Kidney (tissue), 14 donors: Measurements from ENCODE around the gene RAD9A. TPM values are rescaled to one million over a fixed set of nuclear protein-coding genes. Genes with fewer than 3 reads are reported as not detected.

Experiments used
- DNase-seq, 5 donors: peaks; one replicate each; pipeline ENCODE4 v3.0.0-alpha.2; 2013 to 2020
- FAIRE-seq: peaks from 2 replicates; lab custom pipeline; 2012; peaks lifted over from hg19 to GRCh38; lab: Jason Lieb, UNC
- H3K27ac ChIP-seq, 2 donors: one replicate each; pipeline ENCODE4 v1.7.0; 2013; ENCODE audit warnings: low read depth in 2 of 2, low read length in 2 of 2, inconsistent platforms in 1 of 2
- H3K27me3 ChIP-seq: one replicate; pipeline ENCODE4 v1.7.1; 2013; ENCODE audit warnings: low read length, inconsistent platforms; ENCODE audit not compliant: control insufficient read depth, insufficient read depth
- H3K36me3 ChIP-seq, 3 donors: one replicate each; pipeline versions ENCODE4 v1.7.0 to v1.7.1; 2013; ENCODE audit warnings: low read length in 3 of 3, control low read depth in 1 of 3, inconsistent platforms in 1 of 3; ENCODE audit not compliant: insufficient read depth in 3 of 3, control insufficient read depth in 2 of 3
- H3K4me1 ChIP-seq, 3 donors: one replicate each; pipeline versions ENCODE4 v1.7.0 to v1.7.1; 2013; ENCODE audit warnings: low read length in 3 of 3, inconsistent platforms in 1 of 3, low read depth in 1 of 3; ENCODE audit not compliant: control insufficient read depth in 2 of 3, insufficient read depth in 2 of 3
- H3K4me3 ChIP-seq, 3 donors: one replicate each; pipeline versions ENCODE4 v1.7.0 to v1.8.1; 2013; ENCODE audit warnings: low read length in 3 of 3, control low read depth in 1 of 3, inconsistent platforms in 1 of 3
- H3K9ac ChIP-seq, 3 donors: one replicate each; pipeline versions ENCODE4 v1.7.0 to v1.7.1; 2013; ENCODE audit warnings: low read length in 3 of 3, control low read depth in 1 of 3, inconsistent platforms in 1 of 3
- H3K9me3 ChIP-seq, 3 donors: one replicate each; pipeline versions ENCODE4 v1.7.0 to v1.7.1; 2013; ENCODE audit warnings: low read length in 3 of 3, control low read depth in 1 of 3, inconsistent platforms in 1 of 3; ENCODE audit not compliant: control insufficient read depth in 2 of 3, insufficient read depth in 1 of 3
- CTCF ChIP-seq: IDR thresholded peaks from 3 replicates; pipeline ENCODE4 v1.5.1; 2012; ENCODE audit warnings: mild to moderate bottlenecking, moderate library complexity, borderline replicate concordance; ENCODE audit not compliant: insufficient read depth; ENCODE audit errors: extremely low read depth
- intact Hi-C: fragments of 100-400 bp; cut with DNase I; formaldehyde crosslinking; loops from one replicate; pipeline ENCODE4 v1.11.1; 2022
- polyA plus RNA-seq: library from polyadenylated mRNA; stranded (reverse); fragments of 350-450 nt; fragmentation: Illumina TruSeq; extraction: RNeasy Lipid Tissue Mini Kit (QIAGEN cat#74804); gene quantifications from one replicate; pipeline ENCODE4 v1.2.3, GENCODE V29; 2014; ENCODE audit warnings: low read depth, low replicate concordance; ENCODE audit not compliant: insufficient read depth
- total RNA-seq: library from RNA; stranded (reverse); fragmentation: NEBNext Ultra II Directional; extraction: Animal tissue kit (Norgen Biotek cat#: 25700); gene quantifications from one replicate; pipeline ENCODE4 v1.2.1, GENCODE V29; 2021
- donor health status: control.
- donor health status: control.
- donor health status: control.
- donor health status: control.
- donor health status: control.
- donor health status: DM: yes; HTN: yes; CAD: no.
- donor health status: Normal renal cell carcinoma (clear cell type).

Gene RAD9A
- total and polyA plus RNA-seq, 2 donors from 2014 or later = 16.4 to 17.8 TPM

- no peak overlapping the region for H3K27ac ChIP-seq
- H3K4me3 ChIP-seq = no peak overlapping the region
- no peak for TF ChIP-seq CTCF
- no peak for FAIRE-seq
- intact Hi-C loops = no loop called here
- H3K27me3 ChIP-seq = no peaks in the 10 kb centered on the region
- peaks cover 0 to 19% (median 2%) of the 10 kb centered on the region in 3 donors for H3K36me3 ChIP-seq
- H3K9me3 ChIP-seq = no peaks in the 10 kb centered on the region
- H3K9ac ChIP-seq = no peak overlapping the region
- no peak for DNase-seq
- peaks cover 0 to 20% (median 8%) of the 10 kb centered on the region in 3 donors for H3K4me1 ChIP-seq
These were observed 4.4 kb downstream of the RAD9A start for GRCh38 chr11:67396259-67396581.

GRCh38 chr11:67396587-67397389 is 5.0 kb downstream of the RAD9A start:
- DNase-seq (no peak), FAIRE-seq (no peak)
- H3K9me3 ChIP-seq = no peaks in the 10 kb centered on the region
- H3K9ac ChIP-seq = no peak overlapping the region
- intact Hi-C loops = no loop called here
- H3K4me3 ChIP-seq = no peak overlapping the region
- H3K27ac ChIP-seq = no peak overlapping the region
- H3K36me3 ChIP-seq = peaks cover 0 to 19% (median 2%) of the 10 kb centered on the region in 3 donors
- H3K4me1 ChIP-seq = peaks cover 0 to 20% (median 8%) of the 10 kb centered on the region in 3 donors
- TF ChIP-seq CTCF = no peak
- H3K27me3 ChIP-seq = no peaks in the 10 kb centered on the region

GRCh38 chr11:67397536-67397935 is 5.8 kb downstream of the RAD9A start:
- Histone ChIP-seq H3K4me3 (no peak overlapping the region), H3K9me3 (no peaks in the 10 kb centered on the region), H3K4me1 (peaks cover 0 to 20% (median 7%) of the 10 kb centered on the region in 3 donors), H3K27me3 (no peaks in the 10 kb centered on the region), H3K9ac (no peak overlapping the region), H3K36me3 (peaks cover 0 to 19% (median 2%) of the 10 kb centered on the region in 3 donors), H3K27ac (no peak overlapping the region)
- FAIRE-seq (no peak), DNase-seq (no peak)
- intact Hi-C loops = no loop called here
- TF ChIP-seq CTCF = no peak
